GM19452 (cell line): ENCODE data around the gene DHFR.
"Not testable (repeated sequence)": the region's sequence is repeated elsewhere in the genome, so short reads cannot be mapped to it uniquely, and the experiment has no call there.

Source experiments
- ATAC-seq: cut with Tn5 transposase; IDR thresholded peaks from one replicate; pipeline ENCODE4 v1.9.1; 2021; ENCODE audit not compliant: unreplicated experiment

DHFR gene

DNA sequence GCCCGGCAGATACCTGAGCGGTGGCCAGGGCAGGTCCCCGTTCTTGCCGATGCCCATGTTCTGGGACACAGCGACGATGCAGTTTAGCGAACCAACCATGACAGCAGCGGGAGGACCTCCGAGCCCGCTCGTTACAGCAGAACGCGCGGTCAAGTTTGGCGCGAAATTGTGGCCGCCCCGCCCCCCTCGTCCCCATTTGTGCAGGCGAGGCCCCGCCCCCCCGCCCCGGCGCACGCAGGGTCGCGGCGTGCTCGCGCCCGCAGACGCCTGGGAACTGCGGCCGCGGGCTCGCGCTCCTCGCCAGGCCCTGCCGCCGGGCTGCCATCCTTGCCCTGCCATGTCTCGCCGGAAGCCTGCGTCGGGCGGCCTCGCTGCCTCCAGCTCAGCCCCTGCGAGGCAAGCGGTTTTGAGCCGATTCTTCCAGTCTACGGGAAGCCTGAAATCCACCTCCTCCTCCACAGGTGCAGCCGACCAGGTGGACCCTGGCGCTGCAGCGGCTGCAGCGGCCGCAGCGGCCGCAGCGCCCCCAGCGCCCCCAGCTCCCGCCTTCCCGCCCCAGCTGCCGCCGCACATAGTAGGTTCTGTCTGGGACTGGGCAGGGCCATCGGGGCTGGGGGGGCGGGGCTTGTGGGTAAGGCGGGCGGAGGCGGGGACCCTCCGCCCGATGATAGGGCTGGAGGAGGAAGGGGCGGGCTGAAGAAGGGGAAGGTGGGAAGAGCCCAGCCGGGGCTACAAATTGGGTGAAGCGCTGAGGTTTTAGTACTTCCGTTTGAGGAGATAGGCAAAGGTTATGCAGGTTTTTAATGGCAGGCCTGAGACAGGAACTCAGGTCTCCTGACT lies at the start of gene DHFR, which contains the start of gene MSH3:
Gene DHFR (minus strand): TSS at position 593 of the 840 bp plus-strand sequence. CDS start 494 bp downstream, at position 99.
Gene MSH3 (plus strand): TSS at position 262 of the 840 bp plus-strand sequence. CDS start 76 bp downstream, at position 338.
- peak; percentile 47 for ATAC-seq

- no peak for ATAC-seq
Measured at GRCh38 chr5:80704221-80704620, 49.4 kb upstream of the DHFR start.

GRCh38 chr5:80703747-80704146 lies 49.0 kb upstream of the DHFR start:
- ATAC-seq: no peak

DNA sequence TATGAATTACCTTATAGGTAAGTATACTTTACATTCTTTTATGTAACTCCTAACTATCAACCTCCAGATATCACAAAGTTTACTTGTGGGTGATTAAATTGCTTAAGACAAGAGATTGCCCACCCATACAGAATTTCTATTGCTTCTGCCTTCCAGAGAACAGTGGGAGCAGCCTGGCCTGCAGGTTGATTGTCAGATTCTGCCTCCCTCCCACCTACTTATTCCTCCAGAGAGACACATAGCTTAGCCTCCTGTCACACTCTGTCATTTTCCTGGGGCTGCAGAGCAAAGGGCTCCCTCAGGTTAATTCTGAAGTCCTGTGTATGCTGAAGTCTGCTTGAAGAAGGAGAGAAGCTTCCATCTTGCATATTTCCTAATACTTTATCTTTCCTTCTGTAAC lies 48.5 kb upstream of the DHFR start:
- no peak for ATAC-seq

DNA sequence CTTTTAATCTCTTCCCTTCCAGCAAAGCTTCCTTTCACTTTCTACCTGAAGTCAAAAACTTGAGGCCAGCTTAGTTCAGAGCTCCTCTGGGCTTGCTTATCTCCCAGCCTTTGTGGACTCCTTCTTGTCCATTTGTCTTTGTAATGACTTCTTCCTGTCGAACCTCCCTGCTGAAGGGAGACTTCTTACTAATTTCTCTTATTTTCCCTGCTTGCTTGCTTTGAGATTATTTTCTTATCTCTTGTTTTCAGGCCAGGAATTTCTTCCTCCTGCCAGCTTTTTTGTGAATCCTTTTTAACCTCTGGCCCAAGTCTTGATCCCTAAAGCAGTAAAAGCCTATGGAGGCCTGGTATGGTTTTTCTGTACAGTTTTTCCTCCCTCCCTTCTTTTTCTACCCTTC lies 46.8 kb upstream of the DHFR start:
- ATAC-seq: no peak

DNA sequence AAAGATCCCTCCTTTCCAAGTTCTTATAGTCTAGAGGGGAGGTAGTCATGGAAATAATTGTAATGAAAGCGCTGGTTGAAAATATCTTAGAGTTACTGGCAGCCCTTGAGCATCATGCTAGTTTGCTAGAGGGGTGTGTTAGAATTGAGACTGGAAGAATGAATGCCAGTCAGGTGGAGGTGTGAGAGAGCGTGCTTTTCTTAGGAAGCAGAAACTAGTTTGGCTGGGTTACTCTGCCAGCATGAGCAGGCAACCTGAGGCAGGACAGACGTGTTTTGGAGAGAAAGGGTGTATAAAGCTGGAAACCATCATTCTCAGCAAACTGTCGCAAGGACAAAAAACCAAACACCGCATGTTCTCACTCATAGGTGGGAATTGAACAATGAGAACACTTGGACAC lies 43.6 kb upstream of the DHFR start:
- no peak for ATAC-seq

DNA sequence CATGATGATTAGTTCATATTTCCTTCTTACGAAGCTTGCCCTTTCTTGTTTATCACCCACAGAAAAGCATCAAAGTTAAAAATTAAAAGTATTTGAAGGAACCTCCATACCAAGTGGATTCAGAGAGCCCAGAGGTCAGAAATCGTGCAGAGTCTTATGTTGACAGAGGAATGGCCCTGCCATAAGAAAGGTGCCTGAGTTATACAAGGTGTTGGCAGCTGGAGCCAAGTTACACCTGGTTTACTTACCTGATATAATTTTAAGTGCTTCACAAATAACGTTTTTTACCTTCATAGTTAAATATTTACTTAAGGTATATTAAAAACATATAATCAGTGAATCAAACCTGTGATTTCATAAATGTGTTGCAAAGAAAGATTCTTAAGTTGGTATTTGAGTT lies 42.3 kb upstream of the DHFR start:
- no peak for ATAC-seq

GRCh38 chr5:80696450-80696849 lies 41.7 kb upstream of the DHFR start:
- no peak for ATAC-seq

- no peak for ATAC-seq
Measured at GRCh38 chr5:80695666-80696065, 40.9 kb upstream of the DHFR start.

DNA sequence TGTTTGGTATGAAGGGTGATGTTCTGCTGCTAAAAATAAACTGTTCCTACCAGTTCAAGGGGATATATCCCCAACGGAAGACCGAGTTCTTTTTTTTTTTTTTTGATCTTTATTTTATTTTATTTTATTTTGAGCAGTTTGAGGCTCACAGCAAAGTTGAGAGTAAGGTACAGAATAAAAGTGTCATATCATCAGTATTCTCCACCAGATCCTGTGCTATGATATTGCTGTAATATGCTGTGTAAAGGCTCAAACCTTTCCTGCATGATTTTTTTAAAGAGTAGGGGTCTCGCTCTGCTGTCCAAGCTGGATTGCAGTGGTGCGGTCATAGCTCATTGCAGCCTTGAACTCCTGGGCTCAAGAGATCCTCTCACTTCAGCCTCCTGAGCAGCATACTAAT lies 34.8 kb upstream of the DHFR start:
- no peak for ATAC-seq

- no peak for ATAC-seq
Measured at GRCh38 chr5:80688648-80689420, 34.1 kb upstream of the DHFR start.

DNA sequence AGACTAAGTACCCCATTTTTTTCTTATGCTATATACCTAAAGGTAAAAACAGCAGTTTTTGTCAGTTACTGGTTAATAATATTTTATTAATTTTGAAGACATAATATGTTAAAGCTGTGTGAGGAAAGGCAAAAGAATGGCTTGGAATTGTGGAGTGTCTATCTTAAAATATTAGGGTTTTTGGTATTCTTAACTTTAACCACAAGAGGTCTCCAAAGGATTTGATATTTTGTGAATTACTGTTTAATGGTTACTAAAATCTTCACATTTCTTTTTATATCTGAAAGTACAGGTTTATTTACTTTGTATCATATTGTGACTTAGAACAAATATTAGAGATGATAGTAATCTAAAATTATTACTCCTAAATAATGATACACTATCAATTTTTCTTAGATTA lies 32.0 kb upstream of the DHFR start:
- ATAC-seq: no peak

- ATAC-seq: no peak
Measured at GRCh38 chr5:80676706-80677105, 21.9 kb upstream of the DHFR start.

- no peak for ATAC-seq
Measured at GRCh38 chr5:80672140-80672736, 17.5 kb upstream of the DHFR start.

- no peak for ATAC-seq
Measured at GRCh38 chr5:80668016-80668969, 13.5 kb upstream of the DHFR start.

DNA sequence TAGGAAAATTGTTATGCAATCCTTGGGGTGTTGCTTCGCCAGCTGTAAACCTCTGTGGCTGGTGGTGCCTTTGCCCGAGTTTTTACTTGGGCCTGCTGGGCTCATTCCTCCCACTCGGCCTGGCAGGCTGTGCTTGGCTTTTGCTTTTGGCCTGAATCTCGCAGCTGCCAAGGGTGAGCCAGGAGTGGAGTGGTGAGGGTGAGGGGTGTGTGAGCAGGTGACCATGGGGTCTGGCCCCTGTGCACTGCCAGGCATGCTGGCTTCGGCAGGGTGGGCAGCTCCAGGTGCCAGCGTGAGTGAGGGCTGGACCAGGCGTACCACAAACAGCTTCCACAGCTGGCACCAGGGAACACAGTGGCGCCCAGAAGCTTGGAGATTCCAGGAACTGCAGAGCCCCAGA lies 12.6 kb upstream of the DHFR start:
- no peak for ATAC-seq

GRCh38 chr5:80665057-80665456 lies 10.3 kb upstream of the DHFR start:
- ATAC-seq: no peak

GRCh38 chr5:80662108-80662507 lies 7.3 kb upstream of the DHFR start:
- no peak for ATAC-seq

DNA sequence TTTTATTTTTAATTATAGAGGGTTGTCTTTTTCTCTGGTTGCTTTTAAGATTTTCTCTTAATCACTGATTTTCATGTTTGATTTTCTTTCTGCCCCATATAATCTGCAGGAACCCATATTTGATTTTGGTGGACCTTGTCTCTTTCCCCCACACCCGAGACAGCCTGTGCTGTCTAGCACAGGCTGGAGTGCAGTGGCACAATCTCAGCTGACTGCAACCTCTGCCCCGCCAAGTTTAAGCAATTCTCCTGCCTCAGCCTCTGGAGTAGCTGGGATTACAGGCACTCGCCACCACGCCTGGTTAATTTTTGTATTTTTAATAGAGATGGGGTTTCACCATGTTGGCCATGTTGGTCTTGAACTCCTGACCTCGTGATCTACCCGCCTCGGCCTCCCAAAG lies 5.9 kb upstream of the DHFR start:
- not testable (repeated sequence) for ATAC-seq

GRCh38 chr5:80659106-80659505 lies 4.3 kb upstream of the DHFR start:
- no peak for ATAC-seq

- no peak for ATAC-seq
Measured at GRCh38 chr5:80656425-80656824, 1.6 kb upstream of the DHFR start.
